ENCODE data around the gene LRRC71.

GRCh38 chr1:156895927-156896326, 24.5 kb upstream of the LRRC71 start:
- TF ChIP-seq CTCF (IDR thresholded peaks at IDR 0.05): no peak
- TF ChIP-seq POLR2A (IDR thresholded peaks at IDR 0.05): no peak
- no peak for TF ChIP-seq POLR2AphosphoS5 (IDR thresholded peaks at IDR 0.05)
